T47D (cell line): ENCODE data around the gene ENTR1.

ENCODE experiments used
- DNase-seq, 2 experiments: peaks; one replicate each; pipeline versions ENCODE4 v3.0.0 to v3.0.0-alpha.2; 2011 to 2012; ENCODE audit warnings: low read depth in 1 of 2, low spot score in 1 of 2
- JUND ChIP-seq: IDR thresholded peaks from 2 replicates; pipeline ENCODE4 v1.6.1; 2012; ENCODE audit warnings: low read depth
- in situ Hi-C: cut with HindIII; loops from 2 replicates; pipeline ENCODE4 v1.10.0; 2016; ENCODE audit warnings: low sequenced_read_pairs, low pct_unique_long_range_greater_than_20kb

ENTR1 gene

GRCh38 chr9:136410500-136411287 lies at the start of gene ENTR1, which contains the start of gene PMPCA:
Gene ENTR1, minus strand, starts transcription at chr9:136410614. Its CDS starts 217 bp downstream, at chr9:136410397.
Gene PMPCA, plus strand, starts transcription at chr9:136410658. Its CDS starts 11 bp downstream, at chr9:136410669.
- peak; percentile 94 to 98 for DNase-seq
- TF ChIP-seq JUND, result no peak
- in situ Hi-C loops, result no loop called here

GRCh38 chr9:136459425-136459824 lies 49.0 kb upstream of the ENTR1 start:
- no peak for DNase-seq
- in situ Hi-C loops, result no loop called here
- no peak for TF ChIP-seq JUND

GRCh38 chr9:136457326-136457725 lies 46.9 kb upstream of the ENTR1 start:
- in situ Hi-C loops, result no loop called here
- TF ChIP-seq JUND, result no peak
- no peak for DNase-seq

- no peak for TF ChIP-seq JUND
- no peak for DNase-seq
- in situ Hi-C loops, result no loop called here
These were observed 45.8 kb upstream of the ENTR1 start for GRCh38 chr9:136456258-136456657.

- in situ Hi-C loops, result no loop called here
- DNase-seq, result no peak
These were observed 44.9 kb upstream of the ENTR1 start for GRCh38 chr9:136455043-136456002.

GRCh38 chr9:136454026-136454796 lies 43.8 kb upstream of the ENTR1 start:
- in situ Hi-C loops, result no loop called here

More at GRCh38 chr9:136455043-136456002, 44.9 kb upstream of the ENTR1 start:
- no peak for TF ChIP-seq JUND

GRCh38 chr9:136453326-136453725 lies 42.9 kb upstream of the ENTR1 start:
- TF ChIP-seq JUND, result no peak
- in situ Hi-C loops, result no loop called here
- DNase-seq, result no peak

More at GRCh38 chr9:136454026-136454796, 43.8 kb upstream of the ENTR1 start:
- no peak for TF ChIP-seq JUND
- DNase-seq, result no peak

GRCh38 chr9:136451221-136451877 lies 40.9 kb upstream of the ENTR1 start:
- in situ Hi-C loops, result no loop called here
- no peak for TF ChIP-seq JUND
- no peak for DNase-seq

- TF ChIP-seq JUND, result no peak
- in situ Hi-C loops, result no loop called here
- no peak for DNase-seq
These were observed 38.2 kb upstream of the ENTR1 start for GRCh38 chr9:136448655-136449054.

GRCh38 chr9:136447173-136447778 lies 36.9 kb upstream of the ENTR1 start:
- no peak for DNase-seq
- TF ChIP-seq JUND, result no peak
- in situ Hi-C loops, result no loop called here

GRCh38 chr9:136445799-136446198 lies 35.4 kb upstream of the ENTR1 start:
- in situ Hi-C loops, result no loop called here
- DNase-seq, result no peak
- TF ChIP-seq JUND, result no peak
